WI38 (cell line): ENCODE results near the gene STARD5.

Experiments used
- H3K4me3 ChIP-seq: 2 replicates; pipeline ENCODE4 v1.5.1; 2011; ENCODE audit warnings: low read depth, mild to moderate bottlenecking, control low read depth, low read length
- CTCF ChIP-seq: IDR thresholded peaks from 2 replicates; pipeline ENCODE4 v1.5.1; 2012; ENCODE audit warnings: low read depth, mild to moderate bottlenecking, control low read depth, low read length

Gene STARD5

DNA sequence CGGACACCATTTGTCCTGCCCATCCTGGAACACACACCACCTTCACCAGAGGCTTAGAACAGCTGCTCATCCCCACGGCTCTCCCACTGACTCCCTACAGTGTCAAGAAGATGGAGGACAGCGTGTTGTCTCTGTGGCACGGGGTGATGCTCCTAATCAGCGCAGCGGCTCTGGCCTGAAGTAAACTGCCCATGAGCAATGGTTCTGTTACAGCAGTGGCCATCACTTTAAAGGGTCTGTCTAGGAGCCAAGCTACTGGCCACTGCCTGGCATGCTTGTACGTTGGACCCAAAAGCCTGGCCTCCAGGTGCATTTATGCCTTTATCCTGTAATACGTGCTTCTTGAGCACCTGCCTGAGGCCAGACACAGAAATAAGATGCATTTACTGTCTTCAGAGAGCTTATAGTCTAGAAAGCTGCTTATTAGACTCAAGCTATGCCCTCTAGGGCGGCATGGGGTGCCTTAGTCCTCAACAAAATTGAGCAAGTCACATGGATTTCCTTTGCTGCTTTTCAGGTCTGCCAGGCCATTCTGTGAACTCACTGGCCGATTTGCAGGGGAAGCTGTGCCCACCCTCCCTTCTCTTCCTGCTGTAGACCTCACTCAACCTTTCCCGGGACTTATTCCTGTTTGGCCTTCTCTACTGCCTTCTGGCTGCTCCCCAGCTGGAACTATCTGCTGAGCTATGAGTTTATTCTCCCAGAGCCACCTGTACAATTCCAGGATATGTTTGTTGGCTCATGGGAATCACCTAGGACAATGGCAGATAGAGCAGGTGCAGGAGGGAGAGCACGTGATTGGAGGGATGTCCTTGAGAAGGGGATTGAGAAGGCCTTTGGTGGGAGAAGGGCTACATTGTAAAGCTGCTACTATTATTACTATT lies 51.9 kb downstream of the STARD5 start:
- TF ChIP-seq CTCF, result no peak
- no peak overlapping the region for H3K4me3 ChIP-seq

DNA sequence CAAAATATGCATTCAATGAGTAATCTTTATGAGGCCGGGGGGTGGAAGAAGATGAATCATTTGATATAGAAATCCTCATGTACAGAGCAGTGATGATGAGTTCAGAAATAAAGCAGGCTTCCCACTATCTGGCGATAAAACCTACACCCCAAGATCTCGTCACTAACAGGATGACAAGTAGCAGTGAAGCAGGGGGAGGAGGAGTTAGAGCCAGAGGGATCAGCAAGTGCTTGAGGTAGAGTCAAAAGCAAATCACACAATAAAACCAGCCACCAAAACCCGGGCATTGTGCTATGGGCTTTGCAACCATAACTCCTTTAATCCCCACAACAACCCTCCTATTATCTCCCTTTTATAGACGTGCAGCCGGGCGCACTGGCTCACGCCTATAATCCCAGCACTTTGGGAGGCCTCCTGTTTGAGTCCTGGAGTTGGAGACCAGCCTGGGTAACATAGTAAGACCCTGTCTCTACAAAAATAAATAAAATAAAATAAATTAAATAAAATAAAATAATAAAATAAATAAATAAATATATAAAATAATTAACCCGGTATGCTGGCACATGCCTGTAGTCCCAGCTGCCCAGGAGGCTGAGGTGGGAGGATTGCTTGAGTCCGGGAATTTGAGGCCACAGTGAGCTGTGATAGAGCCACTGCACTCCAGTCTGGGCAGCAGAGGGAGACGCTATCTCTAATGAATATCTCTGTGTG lies 53.0 kb downstream of the STARD5 start:
- no peak overlapping the region for H3K4me3 ChIP-seq
- no peak for TF ChIP-seq CTCF

- no peak overlapping the region for H3K4me3 ChIP-seq
- TF ChIP-seq CTCF, result no peak
Observed at GRCh38 chr15:81270188-81270587, 53.8 kb downstream of the STARD5 start.

- H3K4me3 ChIP-seq, result no peak overlapping the region
- no peak for TF ChIP-seq CTCF
Observed at GRCh38 chr15:81268881-81269601, 54.9 kb downstream of the STARD5 start.

GRCh38 chr15:81268340-81268739 lies 55.6 kb downstream of the STARD5 start:
- H3K4me3 ChIP-seq, result no peak overlapping the region
- TF ChIP-seq CTCF, result no peak

DNA sequence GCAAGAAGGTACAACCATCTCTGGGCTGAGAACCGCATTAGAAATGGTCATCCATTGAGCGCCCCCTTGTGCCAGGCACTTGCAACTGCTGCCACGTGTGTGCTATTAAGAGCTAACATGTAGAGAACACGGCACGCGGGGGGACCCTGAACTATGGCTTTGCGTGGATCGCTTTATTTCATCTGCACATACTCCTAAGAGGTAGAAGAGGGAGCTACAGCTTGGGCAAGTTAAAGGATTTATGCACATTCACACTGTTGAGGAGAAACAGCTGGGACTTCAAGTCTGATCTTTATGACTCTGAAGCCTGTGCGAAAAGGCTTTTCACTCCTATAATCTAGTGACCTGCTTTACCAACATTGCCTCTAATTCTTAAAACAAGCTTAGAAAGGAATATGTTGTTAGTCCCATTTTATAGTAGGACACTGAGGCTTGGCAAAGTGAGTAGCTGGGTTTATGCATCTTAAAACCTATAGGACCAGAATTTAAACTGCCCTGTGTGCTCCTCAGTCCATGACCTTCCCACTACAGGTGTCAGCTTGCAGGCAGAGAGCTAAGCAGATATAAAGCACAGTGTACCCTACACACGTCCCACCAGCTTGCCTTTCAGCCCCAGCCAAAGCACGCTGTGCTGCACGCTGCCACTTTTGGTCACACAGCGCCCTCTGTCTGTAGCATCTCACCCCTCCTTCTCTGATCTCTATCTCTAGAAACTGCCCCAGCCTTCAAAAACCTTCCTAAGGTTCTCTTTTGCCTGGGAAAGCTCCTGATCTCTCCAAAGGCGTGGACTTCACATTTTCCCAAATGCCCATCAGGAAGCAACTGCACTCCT lies 57.8 kb downstream of the STARD5 start:
- 0 out of 2 replicates have a peak overlapping the region, but pooled peaks have one; percentile 2 for H3K4me3 ChIP-seq
- peak; percentile 96 for TF ChIP-seq CTCF
